NCI-H446 (cell line): ENCODE data around the gene NAPSA.
A peak's percentile ranks its signal among the peaks of the same experiment; 100 is the strongest.
"Not testable (repeated sequence)": the region's sequence is repeated elsewhere in the genome, so short reads cannot be mapped to it uniquely, and the experiment has no call there.

ENCODE experiments used
- DNase-seq, 2 experiments: peaks; one replicate each; lab custom pipeline; 2025; lab: John Stamatoyannopoulos, UW

The NAPSA gene

GRCh38 chr19:50330365-50331078, 34.9 kb downstream of the NAPSA start:
- DNase-seq: peak; percentile 89 to 95

GRCh38 chr19:50329926-50330294, 35.5 kb downstream of the NAPSA start:
- DNase-seq: not testable (repeated sequence)

GRCh38 chr19:50329146-50329925, 36.1 kb downstream of the NAPSA start, which contains the start of gene KCNC3:
Gene KCNC3, minus strand, starts transcription at chr19:50329377. Its CDS starts 295 bp downstream, at chr19:50329082.
- peak; percentile 99 for DNase-seq

GRCh38 chr19:50328873-50329145, 36.6 kb downstream of the NAPSA start:
- no peak for DNase-seq

- peak in 1 of 2 experiments; percentile 74 for DNase-seq
Measured at GRCh38 chr19:50328224-50328872, 37.1 kb downstream of the NAPSA start.

GRCh38 chr19:50327461-50328223, 37.8 kb downstream of the NAPSA start:
- no peak for DNase-seq

- no peak for DNase-seq
Measured at GRCh38 chr19:50327013-50327412, 38.4 kb downstream of the NAPSA start.

GRCh38 chr19:50326101-50326664, 39.3 kb downstream of the NAPSA start:
- no peak for DNase-seq

GRCh38 chr19:50325310-50326100, 39.9 kb downstream of the NAPSA start:
- DNase-seq: peak; percentile 93 to 99

- DNase-seq: peak; percentile 85 to 86
Measured at GRCh38 chr19:50324331-50324730, 41.1 kb downstream of the NAPSA start.

- no peak for DNase-seq
Measured at GRCh38 chr19:50323782-50324133, 41.7 kb downstream of the NAPSA start.

GRCh38 chr19:50322931-50323781, 42.3 kb downstream of the NAPSA start:
- no peak for DNase-seq

GRCh38 chr19:50322234-50322633, 43.2 kb downstream of the NAPSA start:
- no peak for DNase-seq

GRCh38 chr19:50321831-50322230, 43.6 kb downstream of the NAPSA start:
- no peak for DNase-seq

GRCh38 chr19:50320596-50320995, 44.8 kb downstream of the NAPSA start:
- no peak for DNase-seq

GRCh38 chr19:50320051-50320450, 45.4 kb downstream of the NAPSA start:
- DNase-seq: no peak

- DNase-seq: no peak
Measured at GRCh38 chr19:50319156-50319555, 46.3 kb downstream of the NAPSA start.

GRCh38 chr19:50318438-50318837, 47.0 kb downstream of the NAPSA start:
- no peak for DNase-seq

- no peak for DNase-seq
Measured at GRCh38 chr19:50317115-50317514, 48.3 kb downstream of the NAPSA start.

GRCh38 chr19:50315773-50316448, 49.5 kb downstream of the NAPSA start:
- DNase-seq: no peak
